SK-N-SH treated with all-trans-retinoic acid at 6 μM for 48 hours (cell line): ENCODE results near the gene DNAH14.

ENCODE experiments used
- ATAC-seq: fragments of 200-7000 bp; cut with Tn5 transposase; 3 replicates; pipeline ENCODE4 v1.9.1; 2020; ENCODE audit warnings: mild to moderate bottlenecking, moderate library complexity
- ARNTL ChIP-seq: fragments of 450-650 bp; formaldehyde crosslinking; IDR thresholded peaks from 2 replicates; pipeline ENCODE4 v1.5.0; 2020; ENCODE audit warnings: low read depth, mild to moderate bottlenecking, moderate library complexity, borderline replicate concordance
- CREB5 ChIP-seq: fragments of 250-450 bp; sonication (Bioruptor Pico); IDR thresholded peaks from 2 replicates; pipeline ENCODE4 v1.5.1; 2020; ENCODE audit warnings: low read depth, mild to moderate bottlenecking, moderate library complexity
- CSDC2 ChIP-seq: fragments of 250-450 bp; sonication (Bioruptor Pico); IDR thresholded peaks from 2 replicates; pipeline ENCODE4 v1.5.0; 2020; ENCODE audit warnings: mild to moderate bottlenecking, moderate library complexity
- ESRRG ChIP-seq: fragments of 250-450 bp; sonication (Bioruptor Pico); IDR thresholded peaks from 2 replicates; pipeline ENCODE4 v1.6.1; 2021; ENCODE audit warnings: mild to moderate bottlenecking
- GLIS3 ChIP-seq: fragments of 250-450 bp; sonication (Bioruptor Pico); IDR thresholded peaks from 2 replicates; pipeline ENCODE4 v1.5.0; 2020; ENCODE audit warnings: mild to moderate bottlenecking, moderate library complexity
- OSR1 ChIP-seq: fragments of 250-450 bp; sonication (Bioruptor Pico); IDR thresholded peaks from 2 replicates; pipeline ENCODE4 v1.8.0; 2022; ENCODE audit warnings: moderate library complexity, mild to moderate bottlenecking, inconsistent platforms
- PATZ1 ChIP-seq: fragments of 250-450 bp; sonication (Bioruptor Pico); IDR thresholded peaks from 2 replicates; pipeline ENCODE4 v1.8.0; 2020; ENCODE audit warnings: mild to moderate bottlenecking, moderate library complexity, borderline replicate concordance
- POU6F1 ChIP-seq: fragments of 250-450 bp; sonication (Bioruptor Pico); IDR thresholded peaks from 2 replicates; pipeline ENCODE4 v1.8.0; 2021; ENCODE audit warnings: low read depth, mild to moderate bottlenecking, moderate library complexity, borderline replicate concordance
- PPARA ChIP-seq: fragments of 250-450 bp; sonication (Bioruptor Pico); IDR thresholded peaks from 2 replicates; pipeline ENCODE4 v1.5.0; 2020; ENCODE audit warnings: mild to moderate bottlenecking, borderline replicate concordance
- RARB ChIP-seq: fragments of 250-450 bp; sonication (Bioruptor Pico); IDR thresholded peaks from 2 replicates; pipeline ENCODE4 v1.8.0; 2021; ENCODE audit warnings: mild to moderate bottlenecking, moderate library complexity
- SNAI2 ChIP-seq: fragments of 250-450 bp; sonication (Bioruptor Pico); IDR thresholded peaks from 2 replicates; pipeline ENCODE4 v1.5.0; 2020; ENCODE audit warnings: mild to moderate bottlenecking, moderate library complexity
- TCF4 ChIP-seq: fragments of 250-450 bp; sonication (Bioruptor Pico); IDR thresholded peaks from 2 replicates; pipeline ENCODE4 v1.8.0; 2021; ENCODE audit warnings: mild to moderate bottlenecking, moderate library complexity, borderline replicate concordance
- TOX ChIP-seq: fragments of 250-450 bp; sonication (Bioruptor Pico); IDR thresholded peaks from 2 replicates; pipeline ENCODE4 v1.8.0; 2021; ENCODE audit warnings: mild to moderate bottlenecking, moderate library complexity, borderline replicate concordance
- ZC3H10 ChIP-seq: fragments of 250-450 bp; sonication (Bioruptor Pico); IDR thresholded peaks from 2 replicates; pipeline ENCODE4 v1.5.1; 2021; ENCODE audit warnings: mild to moderate bottlenecking, moderate library complexity
- ZFP3 ChIP-seq: fragments of 250-450 bp; sonication (Bioruptor Pico); IDR thresholded peaks from 2 replicates; pipeline ENCODE4 v1.5.0; 2020; ENCODE audit warnings: mild to moderate bottlenecking, moderate library complexity
- ZFP30 ChIP-seq: fragments of 450-650 bp; formaldehyde crosslinking; IDR thresholded peaks from 2 replicates; pipeline ENCODE4 v1.5.0; 2022; ENCODE audit warnings: mild to moderate bottlenecking, moderate library complexity
- ZNF565 ChIP-seq: fragments of 450-650 bp; formaldehyde crosslinking; conservative IDR thresholded peaks from 2 replicates; pipeline ENCODE4 v1.5.0; 2020; ENCODE audit warnings: low read depth, mild to moderate bottlenecking, moderate library complexity
- ZNF70 ChIP-seq: fragments of 450-650 bp; formaldehyde crosslinking; IDR thresholded peaks from 2 replicates; pipeline ENCODE4 v1.5.0; 2020; ENCODE audit warnings: mild to moderate bottlenecking, moderate library complexity
- ZNF8 ChIP-seq: fragments of 450-650 bp; formaldehyde crosslinking; IDR thresholded peaks from 2 replicates; pipeline ENCODE4 v1.5.0; 2020; ENCODE audit warnings: mild to moderate bottlenecking, moderate library complexity

DNAH14 gene

GRCh38 chr1:225342695-225343094 is 413.2 kb downstream of the DNAH14 start:
- TF ChIP-seq CREB5 (CRISPR knock-in tag) (no peak), PPARA (CRISPR knock-in tag) (no peak), ESRRG (CRISPR knock-in tag) (no peak), ARNTL (CRISPR knock-in tag) (no peak), OSR1 (CRISPR knock-in tag) (no peak), GLIS3 (no peak), POU6F1 (CRISPR knock-in tag) (no peak), TCF4 (CRISPR knock-in tag) (no peak), TOX (CRISPR knock-in tag) (no peak)
- ATAC-seq: no peak

GRCh38 chr1:225343618-225344017 is 414.1 kb downstream of the DNAH14 start:
- ATAC-seq: peak; percentile 66
- TF ChIP-seq TOX (CRISPR knock-in tag) (no peak), ZC3H10 (CRISPR knock-in tag) (no peak), TCF4 (CRISPR knock-in tag) (no peak), ZFP3 (CRISPR knock-in tag) (no peak), ZFP30 (CRISPR knock-in tag) (no peak), PATZ1 (CRISPR knock-in tag) (no peak), ARNTL (CRISPR knock-in tag) (no peak), ESRRG (CRISPR knock-in tag) (no peak), ZNF8 (CRISPR knock-in tag) (no peak), SNAI2 (CRISPR knock-in tag) (no peak), CREB5 (CRISPR knock-in tag) (no peak), RARB (CRISPR knock-in tag) (no peak), ZNF70 (CRISPR knock-in tag) (no peak), PPARA (CRISPR knock-in tag) (no peak)

- TF ChIP-seq ESRRG (CRISPR knock-in tag) (no peak), RARB (CRISPR knock-in tag) (no peak), GLIS3 (no peak), ZFP3 (CRISPR knock-in tag) (no peak), TOX (CRISPR knock-in tag) (no peak), PPARA (CRISPR knock-in tag) (no peak), OSR1 (CRISPR knock-in tag) (no peak), CSDC2 (no peak), ZNF8 (CRISPR knock-in tag) (no peak), ZC3H10 (CRISPR knock-in tag) (no peak), ZNF565 (CRISPR knock-in tag) (no peak), POU6F1 (CRISPR knock-in tag) (no peak), ZNF70 (CRISPR knock-in tag) (no peak), CREB5 (CRISPR knock-in tag) (no peak), ARNTL (CRISPR knock-in tag) (no peak)
- no peak for ATAC-seq
Measured at GRCh38 chr1:225347123-225347683, 417.7 kb downstream of the DNAH14 start.
